SU-DHL-6 (cell line): ENCODE data around the gene C11orf68.
"Not testable (repeated sequence)": the region's sequence is repeated elsewhere in the genome, so short reads cannot be mapped to it uniquely, and the experiment has no call there.

Source experiments
- H2AFZ ChIP-seq: fragments of 200-600 bp; sonication (generic); 2 replicates; pipeline ENCODE4 v1.6.1; 2014; ENCODE audit warnings: low read depth, mild to moderate bottlenecking, moderate library complexity, mixed read lengths, antibody characterized with exemption, low read length; ENCODE audit not compliant: severe bottlenecking
- H3F3A ChIP-seq: fragments of 200-600 bp; shearing (Covaris generic); 2 replicates; pipeline ENCODE4 v1.6.0; 2016; ENCODE audit warnings: antibody characterized with exemption, mild to moderate bottlenecking; ENCODE audit not compliant: insufficient read depth
- H3K27ac ChIP-seq: fragments of 200-600 bp; sonication (generic); 2 replicates; pipeline ENCODE4 v1.5.1; 2016; ENCODE audit warnings: low read depth, mild to moderate bottlenecking, low read length, moderate library complexity, mixed read lengths
- H3K27me3 ChIP-seq: fragments of 200-600 bp; sonication (generic), shearing (Covaris generic); 2 replicates; pipeline ENCODE4 v1.6.0; 2014; ENCODE audit warnings: mild to moderate bottlenecking, low read length
- H3K36me3 ChIP-seq: fragments of 200-600 bp; sonication (generic); 2 replicates; pipeline ENCODE4 v1.6.1; 2014; ENCODE audit warnings: mild to moderate bottlenecking, low read length, mixed read lengths
- H3K4me2 ChIP-seq: fragments of 300-600, 200-600 bp; shearing (Covaris generic), sonication (generic); 2 replicates; pipeline ENCODE4 v1.6.0; 2014; ENCODE audit warnings: low read length, low read depth, mild to moderate bottlenecking; ENCODE audit not compliant: poor library complexity, severe bottlenecking
- H3K4me3 ChIP-seq: fragments of 200-600 bp; sonication (generic); 2 replicates; pipeline ENCODE4 v1.5.1; 2014; ENCODE audit warnings: antibody characterized with exemption, low read length, mild to moderate bottlenecking, mixed read lengths; ENCODE audit not compliant: insufficient read depth, poor library complexity, severe bottlenecking
- H3K79me2 ChIP-seq: fragments of 200-600 bp; sonication (generic); 2 replicates; pipeline ENCODE4 v1.6.1; 2014; ENCODE audit warnings: mild to moderate bottlenecking, low read length, moderate library complexity; ENCODE audit not compliant: insufficient read depth
- H3K9ac ChIP-seq: fragments of 200-600 bp; sonication (generic); 2 replicates; pipeline ENCODE4 v1.7.0; 2014; ENCODE audit warnings: mild to moderate bottlenecking, low read length
- H3K9me2 ChIP-seq: fragments of 200-600 bp; sonication (generic); replicated peaks from 2 replicates; pipeline ENCODE4 v1.6.1; 2014; ENCODE audit warnings: low read length; ENCODE audit not compliant: insufficient read depth
- H3K9me3 ChIP-seq: fragments of 200-600 bp; sonication (generic); 2 replicates; pipeline ENCODE4 v1.6.1; 2014; ENCODE audit warnings: low read length, mixed read lengths; ENCODE audit not compliant: insufficient read depth
- H4K20me1 ChIP-seq: fragments of 200-600 bp; sonication (generic); 2 replicates; pipeline ENCODE4 v1.6.1; 2014; ENCODE audit warnings: low read depth, mild to moderate bottlenecking, antibody characterized with exemption, low read length, moderate library complexity, mixed read lengths
- CTCF ChIP-seq: fragments of 200-600 bp; sonication (generic); IDR thresholded peaks from one replicate; pipeline ENCODE4 v1.5.1; 2017; ENCODE audit warnings: antibody characterized with exemption, mild to moderate bottlenecking, low read length, moderate library complexity; ENCODE audit not compliant: insufficient read depth, poor library complexity, severe bottlenecking
- EZH2phosphoT487 ChIP-seq: fragments of 200-600 bp; sonication (generic), shearing (Covaris generic); conservative IDR thresholded peaks from 2 replicates; pipeline ENCODE4 v1.6.1; 2018; ENCODE audit warnings: mild to moderate bottlenecking, antibody characterized with exemption, low read length, moderate library complexity, mixed read lengths

The C11orf68 gene

GRCh38 chr11:65954771-65955170 is 35.9 kb upstream of the C11orf68 start:
- H3K36me3 ChIP-seq = no peaks in the 10 kb centered on the region
- H3K9me2 ChIP-seq = no peaks in the 10 kb centered on the region
- TF ChIP-seq CTCF = no peak
- TF ChIP-seq EZH2phosphoT487 = no peak
- H3F3A ChIP-seq = no peaks in the 10 kb centered on the region
- no peak overlapping the region for H3K9ac ChIP-seq
- no peaks in the 10 kb centered on the region for H3K27me3 ChIP-seq
- no peak overlapping the region for H3K4me2 ChIP-seq
- H3K4me3 ChIP-seq = no peak overlapping the region
- H4K20me1 ChIP-seq = no peaks in the 10 kb centered on the region
- no peak overlapping the region for H3K27ac ChIP-seq
- no peaks in the 10 kb centered on the region for H3K9me3 ChIP-seq
- H3K79me2 ChIP-seq = no peaks in the 10 kb centered on the region
- H2AFZ ChIP-seq = no peak overlapping the region

GRCh38 chr11:65953471-65953870 is 34.6 kb upstream of the C11orf68 start:
- Histone ChIP-seq H3K9me2 (no peaks in the 10 kb centered on the region), H4K20me1 (no peaks in the 10 kb centered on the region), H2AFZ (no peak overlapping the region), H3K27me3 (no peaks in the 10 kb centered on the region), H3K36me3 (no peaks in the 10 kb centered on the region), H3K79me2 (no peaks in the 10 kb centered on the region), H3K9ac (no peak overlapping the region), H3K4me2 (no peak overlapping the region), H3F3A (no peaks in the 10 kb centered on the region), H3K4me3 (no peak overlapping the region), H3K27ac (no peak overlapping the region), H3K9me3 (no peaks in the 10 kb centered on the region)
- TF ChIP-seq CTCF (no peak), EZH2phosphoT487 (no peak)

- Histone ChIP-seq H3K9me2 (no peaks in the 10 kb centered on the region), H3K4me3 (no peak overlapping the region), H3K27ac (no peak overlapping the region)
Observed at GRCh38 chr11:65952052-65952521, 33.2 kb upstream of the C11orf68 start.

GRCh38 chr11:65951641-65952040 is 32.8 kb upstream of the C11orf68 start:
- H3K4me3 ChIP-seq, H3K27me3 ChIP-seq, H3K9me2 ChIP-seq, H3K9me3 ChIP-seq, H3K4me2 ChIP-seq, H3K79me2 ChIP-seq, H4K20me1 ChIP-seq, H3K9ac ChIP-seq, H3K36me3 ChIP-seq, H3F3A ChIP-seq, H3K27ac ChIP-seq, H2AFZ ChIP-seq: not testable (repeated sequence)

More at GRCh38 chr11:65952052-65952521, 33.2 kb upstream of the C11orf68 start:
- H3K9me3 ChIP-seq = no peaks in the 10 kb centered on the region
- H3K79me2 ChIP-seq = no peaks in the 10 kb centered on the region
- H2AFZ ChIP-seq = no peak overlapping the region
- no peak overlapping the region for H3K4me2 ChIP-seq
- no peaks in the 10 kb centered on the region for H3K27me3 ChIP-seq
- H3K9ac ChIP-seq = no peak overlapping the region
- TF ChIP-seq EZH2phosphoT487 = no peak
- TF ChIP-seq CTCF = no peak
- no peaks in the 10 kb centered on the region for H3F3A ChIP-seq
- H3K36me3 ChIP-seq = no peaks in the 10 kb centered on the region
- H4K20me1 ChIP-seq = no peaks in the 10 kb centered on the region

GRCh38 chr11:65950711-65951110 is 31.8 kb upstream of the C11orf68 start:
- not testable (repeated sequence) for H3F3A ChIP-seq, H3K9me2 ChIP-seq, H3K9ac ChIP-seq, H2AFZ ChIP-seq, H3K4me3 ChIP-seq, H3K79me2 ChIP-seq, H4K20me1 ChIP-seq, H3K36me3 ChIP-seq, H3K4me2 ChIP-seq, H3K27ac ChIP-seq, H3K27me3 ChIP-seq, H3K9me3 ChIP-seq
